ENCODE data around the gene HSBP1.

DNA sequence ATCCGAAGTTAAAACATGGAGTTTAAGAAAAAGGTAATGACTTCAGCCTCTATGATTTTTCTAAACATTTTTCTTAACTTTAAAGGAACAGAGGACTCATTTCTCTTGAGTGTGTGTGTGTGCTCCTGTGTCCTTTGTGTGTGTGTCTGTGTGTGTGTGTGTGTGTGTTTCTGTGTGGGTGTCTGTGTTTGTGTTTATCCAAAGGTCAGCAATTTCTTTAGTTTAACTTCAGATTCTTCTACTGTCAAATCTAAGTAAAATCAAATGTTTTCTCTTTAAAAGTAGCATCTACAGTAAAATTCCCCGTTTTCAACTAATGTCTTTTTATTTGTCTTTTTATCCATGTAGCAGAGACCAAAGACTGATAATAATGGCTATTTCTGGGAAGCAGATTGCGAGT lies 31.8 kb downstream of the HSBP1 start:
- TF ChIP-seq, protein P1, sequence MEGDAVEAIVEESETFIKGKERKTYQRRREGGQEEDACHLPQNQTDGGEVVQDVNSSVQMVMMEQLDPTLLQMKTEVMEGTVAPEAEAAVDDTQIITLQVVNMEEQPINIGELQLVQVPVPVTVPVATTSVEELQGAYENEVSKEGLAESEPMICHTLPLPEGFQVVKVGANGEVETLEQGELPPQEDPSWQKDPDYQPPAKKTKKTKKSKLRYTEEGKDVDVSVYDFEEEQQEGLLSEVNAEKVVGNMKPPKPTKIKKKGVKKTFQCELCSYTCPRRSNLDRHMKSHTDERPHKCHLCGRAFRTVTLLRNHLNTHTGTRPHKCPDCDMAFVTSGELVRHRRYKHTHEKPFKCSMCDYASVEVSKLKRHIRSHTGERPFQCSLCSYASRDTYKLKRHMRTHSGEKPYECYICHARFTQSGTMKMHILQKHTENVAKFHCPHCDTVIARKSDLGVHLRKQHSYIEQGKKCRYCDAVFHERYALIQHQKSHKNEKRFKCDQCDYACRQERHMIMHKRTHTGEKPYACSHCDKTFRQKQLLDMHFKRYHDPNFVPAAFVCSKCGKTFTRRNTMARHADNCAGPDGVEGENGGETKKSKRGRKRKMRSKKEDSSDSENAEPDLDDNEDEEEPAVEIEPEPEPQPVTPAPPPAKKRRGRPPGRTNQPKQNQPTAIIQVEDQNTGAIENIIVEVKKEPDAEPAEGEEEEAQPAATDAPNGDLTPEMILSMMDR (conservative IDR thresholded peaks at IDR 0.05 in 1 of 2, IDR thresholded peaks at IDR 0.05 in 1 of 2; ENCODE audit: low read depth in 1 of 2, low read length in 2 of 2): no peak
- no peak for TF ChIP-seq EZH2 (IDR thresholded peaks at IDR 0.05; ENCODE audit: low read length, missing control alignments)

Data from fibroblast of lung (primary cell).